HepG2 (cell line): ENCODE results near the gene BIRC5. TPM values are rescaled to one million over a fixed set of nuclear protein-coding genes. Genes with fewer than 3 reads are reported as not detected.

Source experiments
- CC2D1A ChIP-seq: sonication (generic); formaldehyde crosslinking; IDR thresholded peaks from 2 replicates; pipeline ENCODE4 v1.8.1; 2023; ENCODE audit warnings: mild to moderate bottlenecking, missing genetic modification reagents
- CEBPG ChIP-seq: IDR thresholded peaks from 2 replicates; pipeline ENCODE4 v1.6.1; 2016
- DMAP1 ChIP-seq: IDR thresholded peaks from 2 replicates; pipeline ENCODE4 v1.6.1; 2016
- MAZ ChIP-seq, 2 experiments: sonication (generic) in 1 of 2; formaldehyde crosslinking in 1 of 2; IDR thresholded peaks; 2 replicates each; pipeline versions ENCODE4 v1.5.0 to v1.6.1; 2012 to 2020; ENCODE audit warnings: low read depth in 2 of 2, mild to moderate bottlenecking in 2 of 2, borderline replicate concordance in 1 of 2, improper control_type of control experiment in 1 of 2, low read length in 1 of 2, missing genetic modification reagents in 1 of 2, moderate library complexity in 1 of 2
- NCOA1 ChIP-seq: sonication (generic); formaldehyde crosslinking; IDR thresholded peaks from 2 replicates; pipeline ENCODE4 v1.9.0; 2021; ENCODE audit warnings: missing genetic modification reagents
- NCOR1 ChIP-seq: fragments of 200-600 bp; sonication (generic); IDR thresholded peaks from 2 replicates; pipeline ENCODE4 v1.7.0; 2017; ENCODE audit warnings: antibody characterized with exemption, low read length, borderline replicate concordance
- NR2C2 ChIP-seq: sonication (generic); formaldehyde crosslinking; IDR thresholded peaks from 2 replicates; pipeline ENCODE4 v1.4.0; 2020; ENCODE audit warnings: missing genetic modification reagents, mild to moderate bottlenecking, moderate library complexity, borderline replicate concordance
- PHF8 ChIP-seq: sonication (generic); formaldehyde crosslinking; IDR thresholded peaks from 2 replicates; pipeline ENCODE4 v1.5.0; 2020; ENCODE audit warnings: missing genetic modification reagents
- PLRG1 ChIP-seq: fragments of 450-650 bp; conservative IDR thresholded peaks from 2 replicates; pipeline ENCODE4 v1.6.1; 2016
- PPARG ChIP-seq: conservative IDR thresholded peaks from 2 replicates; pipeline ENCODE4 v1.6.1; 2016; ENCODE audit warnings: missing biosample characterization, missing genetic modification reagents
- RXRA ChIP-seq: sonication (generic); formaldehyde crosslinking; IDR thresholded peaks from 2 replicates; pipeline ENCODE4 v1.5.1; 2020; ENCODE audit warnings: missing genetic modification reagents
- SRSF1 ChIP-seq: fragments of 200-400 bp; formaldehyde crosslinking; optimal IDR thresholded peaks from 2 replicates; pipeline ENCODE3; 2017; ENCODE audit warnings: mild to moderate bottlenecking, low read depth, low read length, moderate library complexity
- U2AF1 ChIP-seq: fragments of 200-400 bp; formaldehyde crosslinking; optimal IDR thresholded peaks from 2 replicates; pipeline ENCODE3; 2017; ENCODE audit warnings: mild to moderate bottlenecking, low read depth, low read length
- ZBTB21 ChIP-seq: sonication (generic); formaldehyde crosslinking; IDR thresholded peaks from 2 replicates; pipeline ENCODE4 v1.4.0; 2020; ENCODE audit warnings: missing genetic modification reagents
- ZBTB38 ChIP-seq: sonication (generic); formaldehyde crosslinking; IDR thresholded peaks from 2 replicates; pipeline ENCODE4 v1.5.1; 2020; ENCODE audit warnings: mild to moderate bottlenecking, missing genetic modification reagents
- ZFP36 ChIP-seq: fragments of 150-350 bp; IDR thresholded peaks from 2 replicates; pipeline ENCODE4 v1.6.1; 2018; ENCODE audit warnings: borderline replicate concordance, low read length, low read depth; ENCODE audit not compliant: partially characterized antibody
- ZNF138 ChIP-seq: sonication (generic); formaldehyde crosslinking; IDR thresholded peaks from 2 replicates; pipeline ENCODE4 v1.5.0; 2020; ENCODE audit warnings: mild to moderate bottlenecking, low read depth, missing genetic modification reagents
- ZNF615 ChIP-seq: sonication (generic); formaldehyde crosslinking; IDR thresholded peaks from 2 replicates; pipeline ENCODE4 v1.5.0; 2020; ENCODE audit warnings: mild to moderate bottlenecking, missing genetic modification reagents, borderline replicate concordance
- ZNF724P ChIP-seq: sonication (generic); formaldehyde crosslinking; IDR thresholded peaks from 2 replicates; pipeline ENCODE4 v1.8.0; 2022; ENCODE audit warnings: missing genetic modification reagents, borderline replicate concordance
- ZSCAN22 ChIP-seq: sonication (generic); formaldehyde crosslinking; IDR thresholded peaks from 2 replicates; pipeline ENCODE4 v1.4.0; 2020; ENCODE audit warnings: mild to moderate bottlenecking, missing genetic modification reagents
- ZSCAN30 ChIP-seq: sonication (generic); formaldehyde crosslinking; IDR thresholded peaks from 2 replicates; pipeline ENCODE4 v1.5.0; 2020; ENCODE audit warnings: mild to moderate bottlenecking, missing genetic modification reagents
- polyA plus RNA-seq, 8 experiments: library from polyadenylated mRNA; depleted of rRNA in 3 of 8; stranded (reverse) in 7 of 8; unstranded in 1 of 8; fragments of >200 nt; fragmentation: Illumina TruSeq in 4 of 8; extraction: Trizol in 4 of 8; gene quantifications; 2 replicates each; pipeline versions ENCODE4 v1.2.1 to v1.2.3, GENCODE V29; 2011 to 2016; ENCODE audit warnings: low read depth in 4 of 8, missing spikeins in 1 of 8, mixed read lengths in 1 of 8; ENCODE audit not compliant: insufficient read depth in 1 of 8
- total RNA-seq, 5 experiments: library from RNA; depleted of rRNA; stranded (reverse); fragments of >200 nt; fragmentation: Illumina TruSeq; extraction: Trizol; gene quantifications; 2 replicates each; pipeline ENCODE4 v1.2.3, GENCODE V29; 2016; ENCODE audit warnings: low read depth in 1 of 5
- TF ChIP-seq, protein P1 (sequence below): sonication (generic); formaldehyde crosslinking; IDR thresholded peaks from 2 replicates; pipeline ENCODE4 v1.5.0; 2020; ENCODE audit warnings: missing genetic modification reagents, mild to moderate bottlenecking, borderline replicate concordance
- TF ChIP-seq, protein P2 (sequence below): sonication (generic); formaldehyde crosslinking; IDR thresholded peaks from 2 replicates; pipeline ENCODE4; 2020; ENCODE audit warnings: missing genetic modification reagents, mild to moderate bottlenecking, borderline replicate concordance
- TF ChIP-seq, protein P3 (sequence below): sonication (generic); formaldehyde crosslinking; IDR thresholded peaks from 2 replicates; pipeline ENCODE4 v1.4.0; 2020; ENCODE audit warnings: mild to moderate bottlenecking, missing genetic modification reagents
- TF ChIP-seq, protein P4 (sequence below): sonication (generic); formaldehyde crosslinking; IDR thresholded peaks from 2 replicates; pipeline ENCODE4 v1.8.0; 2022; ENCODE audit warnings: mild to moderate bottlenecking, missing genetic modification reagents, moderate library complexity

Gene BIRC5
- total and polyA plus RNA-seq, 2 of the 13 experiments (the other 11 are each of a cell fraction or from before 2014, with no cell fraction given) = 30.3 to 135 TPM

DNA sequence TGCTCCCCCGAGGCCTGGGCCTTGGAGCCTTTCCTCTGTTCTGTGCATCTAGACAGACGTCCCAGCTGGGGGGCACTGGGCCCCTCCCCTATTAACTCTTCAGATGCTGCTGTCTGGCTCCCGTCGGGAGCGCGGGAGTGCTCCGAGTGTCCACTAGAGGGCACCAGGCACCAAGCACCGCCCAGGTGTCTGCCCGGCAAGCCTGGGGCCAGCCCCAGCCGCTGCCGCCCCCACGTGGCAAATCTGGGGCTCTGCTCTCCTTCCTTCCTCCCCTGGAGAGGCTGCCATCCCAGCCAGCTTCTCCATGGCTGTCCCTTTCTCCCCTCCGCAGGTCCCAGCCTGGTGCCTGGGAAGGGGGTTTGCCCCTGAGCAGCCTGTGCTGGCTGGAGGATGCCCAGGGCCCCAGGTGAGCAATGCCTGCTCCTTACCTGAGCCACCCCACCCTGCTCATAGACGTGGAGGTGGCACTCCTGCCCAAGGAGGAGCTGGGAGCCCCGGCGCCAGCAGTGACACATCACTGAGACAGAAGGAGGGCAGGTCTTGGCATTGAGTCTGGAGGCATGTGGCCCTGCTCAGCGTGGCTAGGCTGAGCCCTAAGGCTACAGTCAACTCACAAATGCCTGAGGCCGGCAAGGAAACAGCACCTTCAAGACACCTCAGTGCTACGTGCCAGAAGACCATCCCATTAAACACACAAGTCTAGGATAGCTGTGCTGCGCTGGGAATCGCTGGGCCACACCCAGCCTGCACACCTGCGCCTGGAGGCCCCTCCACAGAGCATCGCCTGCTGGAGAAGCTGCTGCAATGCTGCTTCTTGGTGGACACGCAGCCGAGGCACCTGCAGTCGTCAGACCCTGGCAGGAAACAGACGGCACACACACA is 37.1 kb downstream of the BIRC5 start (continued):
- TF ChIP-seq ZBTB21 (CRISPR knock-in tag) (0 out of 2 replicates have a peak, but pooled peaks have one; percentile 28), DMAP1 (peak; percentile 41; the same call in 1 of the 2 replicates), PHF8 (peak; percentile 37), NCOA1 (no peak), RXRA (CRISPR knock-in tag) (peak; percentile 43; the same call in 1 of the 2 replicates), CC2D1A (CRISPR knock-in tag) (no peak), CEBPG (peak; percentile 55), NR2C2 (CRISPR knock-in tag) (no peak), MAZ (IDR thresholded peaks at IDR 0.05; ENCODE audit: borderline replicate concordance, low read depth, low read length) (peak; percentile 81; the same call in 1 of the 2 replicates), MAZ (CRISPR knock-in tag; IDR thresholded peaks at IDR 0.05; ENCODE audit: low read depth) (peak; percentile 92), ZSCAN22 (CRISPR knock-in tag) (no peak), SRSF1 (peak; percentile 64), PPARG (CRISPR knock-in tag) (peak; percentile 58), ZBTB38 (CRISPR knock-in tag) (no peak; the same call in 1 of the 2 replicates), ZNF138 (CRISPR knock-in tag) (no peak), ZSCAN30 (CRISPR knock-in tag) (no peak), ZFP36 (no peak), NCOR1 (no peak), ZNF615 (CRISPR knock-in tag) (no peak), ZNF724P (CRISPR knock-in tag) (peak; percentile 52), U2AF1 (peak; percentile 85), PLRG1 (no peak)
- TF ChIP-seq, protein P1, sequence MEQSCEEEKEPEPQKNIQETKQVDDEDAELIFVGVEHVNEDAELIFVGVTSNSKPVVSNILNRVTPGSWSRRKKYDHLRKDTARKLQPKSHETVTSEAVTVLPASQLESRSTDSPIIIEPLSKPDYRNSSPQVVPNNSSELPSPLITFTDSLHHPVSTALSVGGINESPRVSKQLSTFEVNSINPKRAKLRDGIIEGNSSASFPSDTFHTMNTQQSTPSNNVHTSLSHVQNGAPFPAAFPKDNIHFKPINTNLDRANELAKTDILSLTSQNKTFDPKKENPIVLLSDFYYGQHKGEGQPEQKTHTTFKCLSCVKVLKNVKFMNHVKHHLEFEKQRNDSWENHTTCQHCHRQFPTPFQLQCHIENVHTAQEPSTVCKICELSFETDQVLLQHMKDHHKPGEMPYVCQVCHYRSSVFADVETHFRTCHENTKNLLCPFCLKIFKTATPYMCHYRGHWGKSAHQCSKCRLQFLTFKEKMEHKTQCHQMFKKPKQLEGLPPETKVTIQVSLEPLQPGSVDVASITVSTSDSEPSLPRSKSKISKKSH = no peak; the same call in 1 of the 2 replicates
- TF ChIP-seq, protein P2, sequence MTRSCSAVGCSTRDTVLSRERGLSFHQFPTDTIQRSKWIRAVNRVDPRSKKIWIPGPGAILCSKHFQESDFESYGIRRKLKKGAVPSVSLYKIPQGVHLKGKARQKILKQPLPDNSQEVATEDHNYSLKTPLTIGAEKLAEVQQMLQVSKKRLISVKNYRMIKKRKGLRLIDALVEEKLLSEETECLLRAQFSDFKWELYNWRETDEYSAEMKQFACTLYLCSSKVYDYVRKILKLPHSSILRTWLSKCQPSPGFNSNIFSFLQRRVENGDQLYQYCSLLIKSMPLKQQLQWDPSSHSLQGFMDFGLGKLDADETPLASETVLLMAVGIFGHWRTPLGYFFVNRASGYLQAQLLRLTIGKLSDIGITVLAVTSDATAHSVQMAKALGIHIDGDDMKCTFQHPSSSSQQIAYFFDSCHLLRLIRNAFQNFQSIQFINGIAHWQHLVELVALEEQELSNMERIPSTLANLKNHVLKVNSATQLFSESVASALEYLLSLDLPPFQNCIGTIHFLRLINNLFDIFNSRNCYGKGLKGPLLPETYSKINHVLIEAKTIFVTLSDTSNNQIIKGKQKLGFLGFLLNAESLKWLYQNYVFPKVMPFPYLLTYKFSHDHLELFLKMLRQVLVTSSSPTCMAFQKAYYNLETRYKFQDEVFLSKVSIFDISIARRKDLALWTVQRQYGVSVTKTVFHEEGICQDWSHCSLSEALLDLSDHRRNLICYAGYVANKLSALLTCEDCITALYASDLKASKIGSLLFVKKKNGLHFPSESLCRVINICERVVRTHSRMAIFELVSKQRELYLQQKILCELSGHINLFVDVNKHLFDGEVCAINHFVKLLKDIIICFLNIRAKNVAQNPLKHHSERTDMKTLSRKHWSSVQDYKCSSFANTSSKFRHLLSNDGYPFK (CRISPR knock-in tag) = no peak; the same call in 1 of the 2 replicates
- TF ChIP-seq, protein P3, sequence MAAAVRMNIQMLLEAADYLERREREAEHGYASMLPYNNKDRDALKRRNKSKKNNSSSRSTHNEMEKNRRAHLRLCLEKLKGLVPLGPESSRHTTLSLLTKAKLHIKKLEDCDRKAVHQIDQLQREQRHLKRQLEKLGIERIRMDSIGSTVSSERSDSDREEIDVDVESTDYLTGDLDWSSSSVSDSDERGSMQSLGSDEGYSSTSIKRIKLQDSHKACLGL (CRISPR knock-in tag) = no peak; the same call in 1 of the 2 replicates
- TF ChIP-seq, protein P4, sequence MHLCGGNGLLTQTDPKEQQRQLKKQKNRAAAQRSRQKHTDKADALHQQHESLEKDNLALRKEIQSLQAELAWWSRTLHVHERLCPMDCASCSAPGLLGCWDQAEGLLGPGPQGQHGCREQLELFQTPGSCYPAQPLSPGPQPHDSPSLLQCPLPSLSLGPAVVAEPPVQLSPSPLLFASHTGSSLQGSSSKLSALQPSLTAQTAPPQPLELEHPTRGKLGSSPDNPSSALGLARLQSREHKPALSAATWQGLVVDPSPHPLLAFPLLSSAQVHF (CRISPR knock-in tag) = no peak
